T1000 (cell line): ENCODE results near the gene JPT2.
A peak's percentile ranks its signal among the peaks of the same experiment; 100 is the strongest.

Experiments
- DNase-seq: peaks from one replicate; lab custom pipeline; 2025; ENCODE audit warnings: mixed read lengths; lab: John Stamatoyannopoulos, UW

JPT2 gene, protein sequence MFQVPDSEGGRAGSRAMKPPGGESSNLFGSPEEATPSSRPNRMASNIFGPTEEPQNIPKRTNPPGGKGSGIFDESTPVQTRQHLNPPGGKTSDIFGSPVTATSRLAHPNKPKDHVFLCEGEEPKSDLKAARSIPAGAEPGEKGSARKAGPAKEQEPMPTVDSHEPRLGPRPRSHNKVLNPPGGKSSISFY

DNA sequence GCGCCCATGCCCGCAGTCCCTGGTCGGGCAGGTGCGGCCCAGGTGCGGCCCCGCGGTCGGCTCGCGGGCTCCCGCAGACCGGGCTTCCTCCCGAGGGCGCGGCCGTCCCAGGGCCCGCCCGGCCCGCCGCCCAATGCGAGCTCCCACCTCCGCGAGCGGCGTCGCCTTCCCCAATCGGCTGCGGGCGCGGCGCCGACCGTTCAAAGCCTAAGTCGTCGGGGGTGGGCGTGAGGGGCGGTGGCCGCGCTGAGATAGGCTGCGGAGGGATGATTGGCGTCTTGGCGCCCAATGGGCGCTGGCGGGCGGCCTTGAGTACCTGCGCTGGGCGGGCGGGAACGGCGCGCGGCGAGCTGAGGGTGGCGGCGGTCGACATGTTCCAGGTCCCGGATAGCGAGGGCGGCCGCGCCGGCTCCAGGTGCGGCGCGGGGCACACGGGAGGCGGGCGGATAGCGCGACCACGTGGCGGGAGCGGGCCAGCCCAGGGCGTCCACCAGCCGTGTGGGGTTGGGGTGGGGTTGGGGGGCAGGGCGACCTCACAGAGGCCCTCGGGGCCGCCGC, at the start of gene JPT2:
TSS of gene JPT2 (plus strand) at position 338 of the 558 bp plus-strand sequence. CDS start at position 372, 34 bp downstream.
- DNase-seq: peak; percentile 93

DNA sequence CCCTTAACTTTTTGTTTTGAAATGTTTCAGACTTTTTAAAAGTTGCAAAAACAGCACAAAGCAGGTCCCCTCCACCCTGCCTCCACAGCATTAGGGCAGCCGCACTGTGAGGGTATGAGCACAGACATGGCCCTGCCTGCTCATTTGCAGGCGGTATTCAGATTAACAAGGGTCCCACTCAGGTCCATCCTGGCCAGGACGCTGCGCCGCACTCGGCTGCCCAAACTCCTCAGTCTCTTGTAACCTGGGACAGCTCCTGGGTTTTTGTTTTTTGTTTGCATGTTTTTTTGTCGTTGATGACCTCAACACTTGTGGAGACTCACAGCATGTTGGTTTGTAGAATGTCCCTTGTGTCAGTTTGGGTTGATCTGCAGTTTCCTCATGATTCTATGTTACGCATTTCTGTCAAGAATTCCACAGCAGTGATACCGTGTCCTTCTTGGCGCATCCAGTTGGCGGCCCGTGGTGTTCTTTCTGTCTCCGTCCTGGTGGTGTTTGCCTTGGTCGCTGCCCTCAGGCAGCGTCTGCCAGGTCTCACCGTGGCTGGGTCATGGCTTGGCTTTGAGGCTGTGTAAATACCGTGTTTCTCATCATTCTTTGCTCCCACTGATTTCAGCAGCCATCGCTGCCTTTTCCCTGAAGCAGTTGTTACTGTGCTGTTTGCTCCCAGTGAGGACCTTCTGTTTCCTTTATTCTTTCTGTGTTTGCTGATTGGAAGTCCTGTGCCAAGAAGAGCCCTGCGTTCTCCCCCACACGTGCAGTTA, 47.4 kb upstream of the JPT2 start:
- DNase-seq: no peak

DNA sequence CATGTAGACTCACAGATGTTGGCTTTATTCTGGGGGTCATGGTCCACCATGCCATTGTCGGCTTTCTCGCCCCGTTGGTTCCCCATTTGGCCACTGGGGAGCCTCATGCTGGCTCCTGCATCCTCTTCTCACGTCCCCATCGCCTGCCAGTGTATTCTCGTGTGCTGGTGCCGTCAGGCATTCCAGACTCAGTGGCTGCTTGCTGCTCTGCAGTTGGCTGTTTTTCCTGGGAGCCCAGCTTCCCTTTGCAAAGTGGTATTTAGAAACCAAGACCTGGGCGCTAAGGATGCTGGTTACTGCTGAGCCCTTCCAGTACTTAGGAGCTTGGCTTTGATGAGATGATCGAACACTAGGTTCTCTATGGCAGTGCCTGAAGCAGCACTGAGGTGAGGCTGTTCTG, 46.8 kb upstream of the JPT2 start:
- no peak for DNase-seq

DNA sequence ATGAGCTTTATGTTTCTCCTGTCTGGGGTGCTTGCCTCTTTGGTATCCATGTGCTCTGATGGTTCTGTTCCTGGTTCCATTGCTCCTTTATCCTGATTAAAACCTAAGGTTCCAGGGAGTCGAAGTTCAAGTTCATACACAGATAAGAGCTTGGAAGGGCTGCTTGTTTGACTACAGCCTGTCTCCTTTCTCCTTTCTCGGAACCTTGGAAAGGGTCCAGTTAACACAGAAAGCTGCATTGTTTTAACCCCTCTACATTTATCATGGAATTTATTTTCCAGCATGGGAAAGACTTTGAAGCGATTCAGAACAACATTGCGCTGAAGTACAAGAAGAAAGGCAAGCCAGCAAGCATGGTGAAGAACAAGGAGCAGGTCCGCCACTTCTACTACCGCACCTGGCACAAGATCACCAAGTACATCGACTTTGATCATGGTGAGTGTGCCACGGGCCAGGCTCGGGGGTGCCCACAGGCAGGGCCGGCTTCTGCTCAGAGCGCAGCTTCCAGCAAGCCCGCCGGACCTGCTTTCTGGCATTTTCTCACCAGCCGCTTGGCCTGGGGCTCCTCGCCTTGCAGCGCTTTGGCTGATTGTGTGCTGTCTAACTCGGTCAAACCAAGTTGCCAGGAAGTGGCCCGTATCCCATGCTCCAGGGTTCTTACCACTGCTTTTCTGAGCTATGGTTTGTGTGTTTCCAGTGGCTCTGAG, 46.0 kb upstream of the JPT2 start:
- DNase-seq: no peak

DNA sequence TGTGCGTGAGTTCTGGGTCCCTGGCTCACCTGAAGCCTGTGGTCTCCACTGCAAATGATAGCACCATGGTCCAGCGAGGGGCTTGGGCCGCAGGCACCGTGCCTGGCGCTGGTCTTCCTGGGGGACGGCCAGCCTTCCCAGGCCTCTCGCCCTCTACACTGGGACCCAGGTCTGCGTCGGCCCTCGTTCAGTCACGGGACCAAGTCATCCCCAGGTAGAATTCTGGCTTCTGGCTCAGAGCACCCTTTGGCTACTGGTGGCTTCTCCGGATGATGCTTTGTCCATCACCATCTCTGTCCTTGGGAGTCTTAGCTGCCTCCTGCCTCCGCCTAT, 45.5 kb upstream of the JPT2 start:
- no peak for DNase-seq

DNA sequence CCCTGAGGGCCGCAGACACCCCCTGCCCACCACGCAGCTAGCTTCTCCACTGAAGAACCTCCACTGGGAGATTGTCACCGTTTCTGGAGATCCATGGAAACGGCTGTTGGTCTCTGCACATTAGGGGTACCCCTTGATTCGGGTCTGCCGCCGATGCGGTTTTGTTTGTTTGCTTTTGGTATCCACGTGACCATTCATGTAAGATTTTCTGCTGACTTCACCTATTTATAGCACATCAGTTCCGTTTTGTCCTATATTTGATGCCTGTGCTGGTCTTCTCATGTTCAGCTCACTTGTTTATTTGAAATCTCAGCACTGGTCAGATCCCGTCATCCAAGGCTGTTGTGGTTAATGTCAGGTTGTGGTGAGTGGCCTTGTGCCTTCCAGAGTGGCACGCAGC, 44.8 kb upstream of the JPT2 start:
- DNase-seq: no peak

DNA sequence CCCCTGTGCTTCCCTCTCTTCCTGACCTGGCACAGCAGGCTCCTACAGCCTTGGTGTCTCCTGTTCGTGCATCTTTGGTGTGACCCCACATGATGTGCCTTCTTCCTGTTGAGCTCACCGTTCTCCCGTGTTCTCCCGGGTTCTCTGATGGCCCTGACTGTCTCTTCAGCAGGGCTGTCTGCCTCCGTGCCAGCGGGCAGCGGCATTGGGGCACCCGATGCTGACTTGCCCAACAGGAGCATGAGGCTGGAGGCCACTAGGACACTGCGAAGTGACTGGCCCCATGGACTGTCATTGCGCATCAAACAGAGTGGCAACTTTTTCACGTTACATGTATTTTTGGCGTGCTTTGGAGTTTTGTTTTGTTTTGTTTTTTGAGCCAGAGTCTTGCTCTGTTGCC, 43.5 kb upstream of the JPT2 start:
- no peak for DNase-seq

DNA sequence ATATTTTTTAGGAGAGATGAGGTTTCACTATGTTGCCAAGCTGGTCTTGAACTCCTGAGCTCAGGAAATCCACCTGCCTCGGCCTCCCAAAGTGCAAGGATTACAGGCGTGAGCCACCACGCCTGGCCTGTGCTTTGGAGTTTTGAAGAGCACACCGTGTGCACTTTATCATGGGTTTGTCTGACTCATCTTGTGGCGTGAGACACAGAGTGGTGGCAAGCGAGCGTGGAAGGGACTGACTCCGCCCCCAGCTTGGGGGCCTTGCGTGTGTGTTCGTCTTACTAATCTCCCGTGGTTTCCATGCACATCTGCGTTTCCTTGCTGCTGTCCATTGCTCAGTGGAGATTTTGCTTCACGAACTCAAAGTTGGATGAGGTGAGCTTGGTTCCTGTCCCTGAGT, 43.0 kb upstream of the JPT2 start:
- no peak for DNase-seq

DNA sequence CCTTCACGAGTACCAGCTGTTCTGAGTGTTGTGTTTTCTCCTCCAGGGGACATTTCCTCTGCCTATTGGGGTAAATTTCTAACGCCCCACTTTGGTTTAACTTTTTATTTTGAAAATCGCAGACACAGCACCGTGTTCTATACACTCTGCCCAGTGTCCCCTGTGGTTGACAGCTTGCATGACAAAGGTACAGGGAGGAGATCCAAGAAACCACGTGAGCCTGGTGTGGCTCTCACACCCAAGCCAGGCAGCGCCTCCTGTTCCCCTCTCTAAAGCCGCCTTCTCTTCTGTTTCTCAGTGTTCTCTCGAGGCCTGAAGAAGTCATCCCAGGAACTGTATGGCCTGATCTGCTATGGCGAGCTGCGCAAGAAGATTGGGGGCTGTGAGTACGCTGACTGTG, 40.6 kb upstream of the JPT2 start:
- no peak for DNase-seq

DNA sequence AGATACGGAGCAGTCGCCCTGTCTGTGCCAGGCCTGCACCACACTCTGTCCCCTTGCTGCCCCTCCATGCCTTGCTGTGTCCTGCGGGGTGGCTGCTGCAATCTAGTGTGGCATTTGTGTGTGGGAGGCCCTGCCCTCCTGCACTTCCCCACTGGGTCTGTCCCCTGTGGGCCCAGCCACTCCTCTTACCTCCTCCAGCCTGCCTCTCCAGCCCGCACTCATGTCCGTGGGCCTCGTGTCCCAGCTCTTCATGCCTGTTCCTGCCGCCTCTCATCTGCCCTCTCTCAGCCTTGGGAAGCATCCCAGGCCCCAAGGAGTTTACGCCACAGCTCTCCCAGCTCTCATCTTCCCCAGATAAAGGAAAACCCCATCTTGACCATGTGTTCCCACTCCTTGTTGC, 39.3 kb upstream of the JPT2 start:
- no peak for DNase-seq

DNA sequence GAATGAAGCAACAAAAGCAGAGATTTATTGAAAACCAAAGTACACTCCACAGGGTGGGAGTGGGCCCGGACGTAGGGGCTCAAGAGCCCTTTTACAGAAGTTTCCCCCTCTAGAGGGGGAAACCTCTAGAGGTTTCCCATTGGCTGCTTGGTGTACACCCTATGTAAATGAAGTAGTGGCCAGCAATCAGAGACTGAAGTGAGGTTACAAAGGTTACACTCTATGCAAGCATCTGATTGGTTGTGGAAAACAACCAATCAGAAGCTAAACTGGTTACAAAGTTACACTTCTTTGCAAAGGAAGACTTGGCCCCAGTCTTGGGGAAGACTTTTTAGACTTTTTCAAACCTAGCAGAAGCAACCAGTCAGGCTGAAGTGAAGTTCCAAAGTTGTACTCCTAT, 38.8 kb upstream of the JPT2 start:
- DNase-seq: no peak

DNA sequence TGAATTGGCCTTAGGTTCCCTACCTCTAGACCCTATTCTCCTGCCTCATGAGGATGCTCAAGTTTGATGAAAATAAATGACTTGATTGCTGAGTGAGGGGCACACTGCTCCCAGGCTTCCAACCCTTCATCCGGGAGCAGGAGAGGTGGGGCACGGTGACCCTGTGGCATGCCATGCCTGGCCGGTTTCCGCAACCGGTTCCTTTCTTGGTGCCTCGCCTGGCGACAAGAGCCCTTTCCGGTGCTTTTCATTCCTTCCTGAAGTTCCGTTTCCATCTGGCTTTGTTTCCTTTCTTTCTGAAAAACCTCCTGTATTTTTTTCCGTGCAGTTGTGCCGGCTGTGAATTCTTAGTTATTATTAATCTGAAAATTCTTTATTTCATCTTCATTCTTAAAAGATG, 38.2 kb upstream of the JPT2 start:
- no peak for DNase-seq

DNA sequence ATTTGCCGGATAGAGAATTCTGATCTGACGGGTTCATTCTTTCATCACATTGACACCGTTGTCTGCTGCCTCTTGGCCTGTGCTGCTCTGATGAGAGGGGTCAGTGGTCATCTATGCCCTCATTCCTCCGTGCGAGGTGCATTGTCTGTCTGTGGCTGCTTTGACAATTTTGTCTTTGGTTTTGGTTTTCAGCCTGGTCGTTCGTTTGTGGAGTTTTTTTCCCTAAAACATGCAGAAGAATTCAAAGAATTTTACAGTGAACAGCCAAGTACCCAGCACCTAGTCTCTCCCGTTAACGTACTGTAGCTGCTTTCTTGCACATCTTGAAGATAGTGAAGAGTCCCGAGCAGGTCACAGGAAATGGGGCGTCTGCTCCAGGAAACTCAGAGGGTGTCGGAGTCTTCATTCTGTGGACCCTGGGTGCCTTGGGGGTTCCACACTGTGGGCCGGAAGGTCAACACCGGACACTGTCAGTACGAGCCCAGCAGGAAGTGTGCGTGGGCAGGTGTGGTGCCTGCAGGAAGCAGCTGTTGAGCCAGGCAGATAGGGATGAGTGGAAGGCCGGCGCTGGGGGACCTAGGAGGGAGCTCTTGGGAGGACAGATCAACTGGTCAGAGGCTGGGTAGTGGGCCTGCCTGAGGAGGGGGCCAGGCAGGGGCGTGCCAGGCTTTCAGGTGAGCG, 37.7 kb upstream of the JPT2 start:
- DNase-seq: no peak

DNA sequence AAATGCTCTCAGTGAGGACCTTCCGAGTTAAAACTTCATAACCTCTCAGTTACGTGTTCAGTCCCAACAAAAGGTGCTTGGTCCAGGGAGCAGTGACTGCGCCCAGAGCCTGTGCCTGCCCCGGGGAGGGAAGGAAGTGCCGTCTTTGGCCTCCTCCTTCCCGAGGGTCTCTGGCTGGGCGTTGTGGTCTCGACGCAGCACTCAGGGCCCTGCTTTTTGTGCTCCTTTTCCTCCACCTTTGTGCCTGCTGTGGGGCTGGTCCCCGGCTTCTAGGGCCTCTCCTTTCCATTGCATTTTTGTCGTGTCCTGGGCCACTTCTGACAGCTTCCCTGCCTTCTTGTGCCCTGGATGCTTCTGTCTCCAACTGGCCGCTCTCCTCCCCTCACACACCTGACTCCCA, 36.8 kb upstream of the JPT2 start:
- DNase-seq: no peak

DNA sequence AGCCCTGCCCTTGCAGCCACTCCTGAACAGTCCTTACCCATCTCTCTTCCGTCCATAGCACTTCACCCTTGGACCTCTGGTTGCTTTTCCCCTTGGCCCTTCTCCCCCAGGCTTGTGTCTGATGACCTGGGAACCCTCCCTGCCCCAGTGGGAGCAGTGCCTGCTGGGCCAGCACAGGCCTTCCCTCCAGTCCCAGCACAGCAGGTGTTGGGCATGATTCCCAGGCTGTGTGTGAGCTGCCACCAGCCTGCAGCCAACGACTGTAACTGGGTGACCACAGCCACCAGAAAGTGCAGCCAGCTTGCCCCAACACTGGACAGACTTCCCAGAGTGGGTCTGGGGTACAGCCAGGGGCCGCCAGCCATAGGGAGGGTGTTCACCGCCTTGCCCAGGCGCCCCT, 35.9 kb upstream of the JPT2 start:
- DNase-seq: no peak

DNA sequence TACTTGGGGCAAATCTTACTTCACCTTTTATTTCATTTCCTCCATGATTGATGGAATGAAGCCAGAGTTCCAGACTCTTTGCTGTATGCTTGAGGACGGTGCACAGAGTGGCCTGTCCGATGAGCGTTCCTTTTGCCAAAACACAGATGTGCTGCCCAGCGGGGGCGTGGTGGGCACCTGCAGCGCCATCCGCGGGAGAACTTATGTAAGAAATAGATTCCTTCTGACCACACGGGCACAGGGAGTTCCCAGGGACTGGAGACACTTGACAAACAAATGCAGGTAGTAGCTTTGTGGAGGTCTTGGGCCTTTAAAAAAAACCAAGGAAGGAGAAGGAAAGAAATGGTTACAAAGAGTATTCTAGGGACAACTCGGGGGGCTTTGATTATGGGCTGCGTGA, 35.3 kb upstream of the JPT2 start:
- DNase-seq: no peak

DNA sequence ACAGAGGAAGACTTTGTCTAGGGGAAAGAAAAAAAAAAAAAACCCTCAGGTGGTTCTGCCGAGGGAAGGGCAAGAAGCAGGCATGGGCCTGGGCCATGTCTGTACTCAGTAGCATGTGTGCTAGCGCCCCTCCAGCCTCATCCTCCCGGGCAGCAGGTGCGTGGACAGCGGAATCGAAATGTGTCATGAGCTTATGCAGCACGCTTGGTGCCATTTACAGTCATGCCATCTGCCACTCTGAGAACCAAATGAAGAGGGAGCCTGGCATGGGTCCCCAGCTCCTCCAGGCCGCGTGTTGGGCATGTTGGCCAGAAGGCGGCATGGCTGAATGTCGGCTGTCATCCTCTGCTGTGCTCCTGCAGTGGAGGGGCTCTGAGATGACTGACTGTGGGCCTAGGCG, 34.6 kb upstream of the JPT2 start:
- no peak for DNase-seq

DNA sequence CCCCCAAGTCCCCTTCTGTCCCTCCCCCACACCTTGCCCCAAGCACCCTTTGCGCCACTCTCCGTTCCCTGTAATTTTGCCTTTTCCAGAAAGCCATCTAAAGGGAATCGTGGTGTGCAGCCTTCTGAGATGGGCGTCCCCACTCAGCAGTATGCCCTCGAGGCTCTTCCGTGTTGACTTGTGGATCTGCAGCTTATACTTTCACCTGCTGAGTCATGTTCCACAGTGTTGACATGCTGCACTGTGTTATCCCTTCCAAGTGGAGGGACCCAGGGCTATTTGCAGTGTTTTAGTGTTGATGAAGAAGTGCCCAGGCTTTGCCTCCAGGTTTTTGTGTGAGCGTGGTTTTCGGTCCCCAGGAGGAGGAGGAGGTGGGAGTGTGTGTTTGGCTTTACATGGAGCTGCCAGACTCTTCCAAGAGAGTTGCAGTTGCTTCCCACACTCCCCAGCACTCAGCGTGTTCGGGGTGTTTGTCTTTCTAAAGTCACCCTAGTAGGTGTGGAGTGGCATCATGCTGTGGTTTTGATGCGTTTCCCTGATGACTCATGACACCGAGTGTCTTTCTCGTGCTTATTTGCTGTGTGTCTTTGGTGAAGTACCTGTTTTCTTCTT, 32.1 kb upstream of the JPT2 start:
- DNase-seq: peak; percentile 46

DNA sequence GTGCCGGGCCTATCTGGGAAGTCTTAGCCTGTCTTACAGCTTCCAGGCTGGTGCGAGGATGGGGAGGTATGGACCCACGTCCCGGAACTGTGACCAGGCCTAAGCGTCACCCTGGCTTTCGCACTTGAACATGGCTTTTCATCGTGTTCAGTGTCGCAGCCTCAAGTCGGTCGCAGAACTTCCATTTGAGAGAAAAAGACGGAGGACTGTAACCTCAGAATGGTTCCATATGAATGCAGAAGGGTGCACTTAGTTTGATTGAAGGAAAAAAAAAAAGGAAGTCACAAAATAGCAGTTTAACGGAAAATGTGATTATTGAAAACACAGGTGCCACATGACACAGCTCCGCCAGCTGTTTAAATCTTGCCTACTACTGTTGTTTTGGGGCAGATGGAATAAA, 30.2 kb upstream of the JPT2 start:
- DNase-seq: no peak

DNA sequence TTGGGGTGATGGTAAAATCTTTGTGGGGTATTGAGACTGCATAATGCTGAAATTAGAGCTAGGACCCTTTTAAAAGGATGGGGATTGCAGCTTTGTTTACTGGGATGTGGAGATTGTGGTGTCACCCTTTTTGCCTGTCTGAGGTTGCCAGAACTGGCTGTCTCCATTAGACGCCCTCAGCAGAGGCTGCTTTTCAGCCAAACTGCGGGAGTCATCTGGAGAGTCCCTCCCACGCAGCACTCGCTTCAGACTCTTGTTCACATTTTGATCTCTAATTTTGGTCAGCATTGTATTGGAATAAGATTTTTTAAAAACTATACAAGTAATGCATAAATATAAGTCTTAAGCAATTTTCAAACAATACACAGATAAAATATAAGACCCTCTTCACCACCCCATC, 27.9 kb upstream of the JPT2 start:
- DNase-seq: no peak

DNA sequence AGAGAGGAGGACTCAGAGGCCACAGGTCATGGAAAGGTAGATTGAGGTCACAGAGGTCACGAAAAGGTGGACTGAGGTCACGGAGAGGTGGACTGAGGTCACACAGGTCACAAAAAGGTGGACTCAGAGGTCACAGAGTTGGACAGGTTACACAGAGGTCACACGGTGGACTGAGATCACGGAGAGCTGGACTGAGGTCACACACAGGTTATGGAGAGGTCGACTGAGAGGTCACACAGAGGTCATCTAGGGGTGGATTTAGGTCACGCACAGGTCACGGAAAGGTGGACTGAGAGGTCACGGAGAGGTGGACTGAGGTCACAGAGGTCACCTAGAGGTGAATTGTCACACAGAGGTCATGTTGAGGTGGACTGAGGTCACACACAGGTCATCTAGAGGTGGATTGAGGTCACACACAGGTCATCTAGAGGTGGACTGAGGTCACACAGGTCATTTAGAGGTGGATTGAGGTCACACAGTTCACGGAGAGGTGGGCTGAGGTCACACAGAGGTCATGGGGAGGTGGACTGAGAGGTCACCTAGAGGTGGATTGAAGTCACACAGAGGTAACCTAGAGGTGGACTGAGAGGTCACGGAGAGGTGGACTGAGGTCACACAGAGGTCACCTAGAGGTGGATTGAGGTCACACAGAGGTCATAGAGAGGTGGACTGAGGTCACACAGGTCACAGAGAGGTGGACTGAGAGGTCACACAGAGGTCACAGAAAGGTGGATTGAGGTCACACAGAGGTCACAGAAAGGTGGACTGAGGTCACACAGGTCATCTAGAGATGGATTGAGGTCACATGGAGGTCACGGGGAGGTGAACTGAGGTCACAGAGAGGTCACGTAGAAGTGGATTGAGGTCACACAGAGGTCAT, 26.7 kb upstream of the JPT2 start:
- DNase-seq: peak; percentile 21
